ENCODE data around the gene GALNT7. TPM values are rescaled to one million over a fixed set of nuclear protein-coding genes. Genes with fewer than 3 reads are reported as not detected.

Gene GALNT7
- total and polyA plus RNA-seq, 2 of the 13 experiments (the other 11 are each of a cell fraction or from before 2014, with no cell fraction given), result 0.08 to 0.13 TPM

DNA sequence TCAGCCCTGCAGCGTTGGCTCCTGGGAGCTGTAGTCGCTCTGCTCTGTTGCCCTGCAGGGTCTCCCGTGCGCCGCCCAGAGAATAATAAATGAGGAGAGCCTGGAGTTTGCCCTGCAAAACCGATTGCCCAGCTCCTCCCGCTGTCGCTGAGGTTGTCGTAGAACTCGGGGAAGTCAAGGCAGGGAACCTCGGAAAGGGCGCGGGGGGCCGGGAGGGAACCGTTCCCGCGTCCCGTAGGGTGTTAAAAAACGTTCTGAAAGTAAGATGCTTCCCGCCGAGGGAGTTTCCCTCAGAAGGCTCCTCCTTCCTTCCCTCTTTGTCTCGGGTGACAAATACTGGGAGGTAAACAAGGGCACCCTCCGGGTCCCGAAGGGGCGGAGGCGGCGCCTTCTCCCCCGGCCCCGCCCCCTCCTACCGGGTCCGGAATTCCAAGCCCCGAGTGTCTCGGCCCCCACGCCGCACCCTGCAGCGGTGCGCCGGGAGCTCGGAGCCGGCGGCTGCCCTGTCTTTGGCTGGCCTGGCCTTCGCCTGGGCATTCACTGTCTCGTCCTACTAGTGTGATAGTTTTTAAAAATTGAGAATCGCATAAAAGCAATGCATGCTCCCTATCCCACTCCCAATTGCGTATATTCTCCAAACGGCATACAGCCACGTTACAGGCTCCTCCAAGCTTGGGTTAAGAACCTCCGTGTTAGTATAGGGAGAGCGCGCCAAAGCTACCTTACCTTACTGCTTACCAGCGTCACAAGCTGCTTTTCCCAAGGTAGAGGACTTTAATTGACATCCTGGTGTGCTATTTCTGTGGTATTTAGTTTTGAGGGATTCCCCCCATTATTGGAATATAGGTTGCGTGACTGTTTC lies 166.5 kb downstream of the GALNT7 start (continued):
- TF ChIP-seq HOXA3 (CRISPR knock-in tag; IDR thresholded peaks at IDR 0.05) (peak; percentile 11; the same call in 1 of the 2 replicates), RFXANK (CRISPR knock-in tag; IDR thresholded peaks at IDR 0.05) (no peak), ZNF160 (CRISPR knock-in tag; IDR thresholded peaks at IDR 0.05) (no peak), KLF12 (CRISPR knock-in tag; IDR thresholded peaks at IDR 0.05; ENCODE audit: borderline replicate concordance) (peak; percentile 41; the same call in 1 of the 2 replicates), BCL6 (CRISPR knock-in tag; IDR thresholded peaks at IDR 0.05) (0 out of 2 replicates have a peak, but pooled peaks have one; percentile 16), SRF (IDR thresholded peaks at IDR 0.05; ENCODE audit: low read depth, low read length) (0 out of 2 replicates have a peak, but pooled peaks have one; percentile 3), ZNF274 (CRISPR knock-in tag; IDR thresholded peaks at IDR 0.05) (no peak; the same call in 1 of the 2 replicates), ZNF121 (CRISPR knock-in tag; IDR thresholded peaks at IDR 0.05) (no peak), ZNF138 (CRISPR knock-in tag; IDR thresholded peaks at IDR 0.05; ENCODE audit: low read depth) (no peak), ZNF180 (CRISPR knock-in tag; IDR thresholded peaks at IDR 0.05; ENCODE audit: borderline replicate concordance, low read depth) (no peak), ZNF772 (CRISPR knock-in tag; IDR thresholded peaks at IDR 0.05) (no peak), SRY (CRISPR knock-in tag; IDR thresholded peaks at IDR 0.05) (0 out of 2 replicates have a peak, but pooled peaks have one; percentile 45), PCBP1 (IDR thresholded peaks at IDR 0.05; ENCODE audit: borderline replicate concordance, low read depth, low read length) (no peak), CHD2 (IDR thresholded peaks at IDR 0.05; ENCODE audit: low read depth, low read length) (no peak), RBFOX2 (IDR thresholded peaks at IDR 0.05; ENCODE audit: low read depth, low read length) (peak; percentile 74; the same call in 1 of the 2 replicates), ZFY (CRISPR knock-in tag; IDR thresholded peaks at IDR 0.05) (peak; percentile 57), ZNF883 (CRISPR knock-in tag; IDR thresholded peaks at IDR 0.05; ENCODE audit: not compliant biosample characterization) (peak; percentile 23), FOXK1 (CRISPR knock-in tag; IDR thresholded peaks at IDR 0.05; ENCODE audit: borderline replicate concordance, low read depth) (0 out of 2 replicates have a peak, but pooled peaks have one; percentile 24), ZSCAN12 (CRISPR knock-in tag; IDR thresholded peaks at IDR 0.05) (no peak), PITX1 (CRISPR knock-in tag; IDR thresholded peaks at IDR 0.05) (0 out of 2 replicates have a peak, but pooled peaks have one; percentile 13), MIER2 (CRISPR knock-in tag; IDR thresholded peaks at IDR 0.05) (0 out of 2 replicates have a peak, but pooled peaks have one; percentile 60), CHD4 (IDR thresholded peaks at IDR 0.05; ENCODE audit: borderline replicate concordance, low read length) (no peak), RBM39 (IDR thresholded peaks at IDR 0.05; ENCODE audit: low read depth, low read length, poor library complexity, severe bottlenecking) (no peak)
- TF ChIP-seq, protein P1, sequence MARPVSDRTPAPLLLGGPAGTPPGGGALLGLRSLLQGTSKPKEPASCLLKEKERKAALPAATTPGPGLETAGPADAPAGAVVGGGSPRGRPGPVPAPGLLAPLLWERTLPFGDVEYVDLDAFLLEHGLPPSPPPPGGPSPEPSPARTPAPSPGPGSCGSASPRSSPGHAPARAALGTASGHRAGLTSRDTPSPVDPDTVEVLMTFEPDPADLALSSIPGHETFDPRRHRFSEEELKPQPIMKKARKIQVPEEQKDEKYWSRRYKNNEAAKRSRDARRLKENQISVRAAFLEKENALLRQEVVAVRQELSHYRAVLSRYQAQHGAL (CRISPR knock-in tag; IDR thresholded peaks at IDR 0.05; ENCODE audit: not compliant biosample characterization), result no peak
- TF ChIP-seq, protein P2, sequence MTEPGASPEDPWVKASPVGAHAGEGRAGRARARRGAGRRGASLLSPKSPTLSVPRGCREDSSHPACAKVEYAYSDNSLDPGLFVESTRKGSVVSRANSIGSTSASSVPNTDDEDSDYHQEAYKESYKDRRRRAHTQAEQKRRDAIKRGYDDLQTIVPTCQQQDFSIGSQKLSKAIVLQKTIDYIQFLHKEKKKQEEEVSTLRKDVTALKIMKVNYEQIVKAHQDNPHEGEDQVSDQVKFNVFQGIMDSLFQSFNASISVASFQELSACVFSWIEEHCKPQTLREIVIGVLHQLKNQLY (CRISPR knock-in tag; IDR thresholded peaks at IDR 0.05), result no peak
- TF ChIP-seq, protein P3, sequence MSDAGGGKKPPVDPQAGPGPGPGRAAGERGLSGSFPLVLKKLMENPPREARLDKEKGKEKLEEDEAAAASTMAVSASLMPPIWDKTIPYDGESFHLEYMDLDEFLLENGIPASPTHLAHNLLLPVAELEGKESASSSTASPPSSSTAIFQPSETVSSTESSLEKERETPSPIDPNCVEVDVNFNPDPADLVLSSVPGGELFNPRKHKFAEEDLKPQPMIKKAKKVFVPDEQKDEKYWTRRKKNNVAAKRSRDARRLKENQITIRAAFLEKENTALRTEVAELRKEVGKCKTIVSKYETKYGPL (CRISPR knock-in tag; IDR thresholded peaks at IDR 0.05), result no peak
- TF ChIP-seq, protein P4, sequence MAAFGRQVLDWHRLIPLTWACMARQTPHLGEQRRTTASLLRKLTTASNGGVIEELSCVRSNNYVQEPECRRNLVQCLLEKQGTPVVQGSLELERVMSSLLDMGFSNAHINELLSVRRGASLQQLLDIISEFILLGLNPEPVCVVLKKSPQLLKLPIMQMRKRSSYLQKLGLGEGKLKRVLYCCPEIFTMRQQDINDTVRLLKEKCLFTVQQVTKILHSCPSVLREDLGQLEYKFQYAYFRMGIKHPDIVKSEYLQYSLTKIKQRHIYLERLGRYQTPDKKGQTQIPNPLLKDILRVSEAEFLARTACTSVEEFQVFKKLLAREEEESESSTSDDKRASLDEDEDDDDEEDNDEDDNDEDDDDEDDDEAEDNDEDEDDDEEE (CRISPR knock-in tag; IDR thresholded peaks at IDR 0.05), result no peak
- TF ChIP-seq, protein P5, sequence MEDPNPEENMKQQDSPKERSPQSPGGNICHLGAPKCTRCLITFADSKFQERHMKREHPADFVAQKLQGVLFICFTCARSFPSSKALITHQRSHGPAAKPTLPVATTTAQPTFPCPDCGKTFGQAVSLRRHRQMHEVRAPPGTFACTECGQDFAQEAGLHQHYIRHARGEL (CRISPR knock-in tag; IDR thresholded peaks at IDR 0.05), result 0 out of 2 replicates have a peak, but pooled peaks have one; percentile 26

Measured in HepG2 (cell line).